Forelimb muscle (tissue), 1 donor: ENCODE results near the gene PNISR. TPM values are rescaled to one million over a fixed set of nuclear protein-coding genes. Genes with fewer than 3 reads are reported as not detected.

Source experiments
- polyA plus RNA-seq: library from polyadenylated mRNA; unstranded; fragments of 120-200 nt; gene quantifications from one replicate; pipeline ENCODE4 v1.2.1, GENCODE V29; 2013; ENCODE audit not compliant: insufficient read length

Gene PNISR
- polyA plus RNA-seq, 1 donor, result 153 TPM

Other genes with a start within 250 kb of the PNISR start
- gene FAXC, start 75.6 kb downstream of the PNISR start, polyA plus RNA-seq, result 1.3 TPM
- gene COQ3, start 31.1 kb downstream of the PNISR start, polyA plus RNA-seq, result 7.2 TPM
- gene USP45, start 90.1 kb upstream of the PNISR start, polyA plus RNA-seq, result 6.8 TPM
- gene CCNC, start 143.4 kb upstream of the PNISR start, polyA plus RNA-seq, result 44.0 TPM
- not detected for gene PRDM13, start 181.5 kb upstream of the PNISR start, polyA plus RNA-seq